K562 (cell line): Measurements from ENCODE around the gene ANKRD13D. TPM values are rescaled to one million over a fixed set of nuclear protein-coding genes. Genes with fewer than 3 reads are reported as not detected.
A peak's percentile ranks its signal among the peaks of the same experiment; 100 is the strongest.

Source experiments
- ATAC-seq: fragments of 200-7000 bp; cut with Tn5 transposase; 3 replicates; pipeline ENCODE4 v1.9.1; 2020; ENCODE audit warnings: moderate library complexity
- BruUV-seq: library from RNA; stranded (reverse); fragments of 400-500 nt; replicated peaks from 2 replicates; lab custom pipeline; 2021; lab: Mats Ljungman, UMichigan
- CTCF ChIA-PET: fragments of 300-600 bp; formaldehyde crosslinking; extraction: SDS; loops from one replicate; lab custom pipeline; 2021; ENCODE audit warnings: low intra/inter-chr PET ratio; lab: Yijun Ruan, JAX
- POLR2A ChIA-PET: fragments of 300-600, 350-650 bp; sonication (Branson Sonifier 250); formaldehyde crosslinking; extraction: SDS; loops from one replicate; lab custom pipeline; 2021; ENCODE audit warnings: antibody characterized with exemption, inconsistent platforms; lab: Yijun Ruan, JAX
- DNase-seq, 4 experiments: peaks; one replicate each; pipeline versions ENCODE4 v3.0.0 to v3.0.0-alpha.2; 2011 to 2018; ENCODE audit warnings: low spot score in 3 of 4, mixed read lengths in 3 of 4; ENCODE audit errors: extremely low read depth in 1 of 4
- FAIRE-seq: peaks from 2 replicates; lab custom pipeline; 2011; peaks lifted over from hg19 to GRCh38; lab: Jason Lieb, UNC
- H2AFZ ChIP-seq: 2 replicates; pipeline ENCODE4 v1.6.0; 2011; ENCODE audit warnings: low read depth, low read length, control low read depth, inconsistent platforms
- H3K27ac ChIP-seq: fragments of 200-600 bp; 3 replicates; pipeline ENCODE4 v1.8.0; 2011; ENCODE audit warnings: low read depth, mild to moderate bottlenecking, control low read depth, inconsistent platforms, low read length, moderate library complexity, mixed read lengths; ENCODE audit errors: extremely low read depth
- H3K27me3 ChIP-seq, 2 experiments: fragments of 300-600 bp in 1 of 2; 2 replicates in 1 of 2; 3 replicates in 1 of 2; pipeline versions ENCODE4 v1.6.0 to v1.8.0; 2011; ENCODE audit warnings: inconsistent platforms in 2 of 2, low read length in 2 of 2, mild to moderate bottlenecking in 1 of 2, mixed read lengths in 1 of 2, moderate library complexity in 1 of 2; ENCODE audit not compliant: control insufficient read depth in 2 of 2, insufficient read depth in 2 of 2
- H3K36me3 ChIP-seq: fragments of 300-600 bp; 3 replicates; pipeline ENCODE4 v1.8.0; 2011; ENCODE audit warnings: mild to moderate bottlenecking, low read length, inconsistent platforms; ENCODE audit not compliant: control insufficient read depth, insufficient read depth
- H3K4me1 ChIP-seq, 2 experiments: fragments of 200-600 bp in 1 of 2; replicated peaks in 1 of 2; 2 replicates in 1 of 2; 3 replicates in 1 of 2; pipeline versions ENCODE4 v1.5.1 to v1.8.0; 2011; ENCODE audit warnings: inconsistent platforms in 2 of 2, low read length in 2 of 2, mild to moderate bottlenecking in 1 of 2, mixed read lengths in 1 of 2, moderate library complexity in 1 of 2; ENCODE audit not compliant: control insufficient read depth in 2 of 2, insufficient read depth in 2 of 2
- H3K4me2 ChIP-seq: 2 replicates; pipeline ENCODE4 v1.6.1; 2011; ENCODE audit warnings: low read length, control low read depth, inconsistent platforms, mixed read lengths; ENCODE audit not compliant: insufficient read depth
- H3K4me3 ChIP-seq: fragments of 200-600 bp; sonication (generic), shearing (Covaris generic); 2 replicates; pipeline ENCODE4 v1.5.1; 2016; ENCODE audit warnings: control low read depth, inconsistent platforms
- H3K79me2 ChIP-seq: fragments of 200-600 bp; 3 replicates; pipeline ENCODE4 v1.8.0; 2011; ENCODE audit warnings: low read length, inconsistent platforms; ENCODE audit not compliant: control insufficient read depth, insufficient read depth
- H3K9ac ChIP-seq, 2 experiments: 2 replicates each; pipeline versions ENCODE4 v1.6.0 to v1.6.1; 2011; ENCODE audit warnings: low read depth in 2 of 2, low read length in 2 of 2, control low read depth in 1 of 2, inconsistent platforms in 1 of 2, mild to moderate bottlenecking in 1 of 2, mixed read lengths in 1 of 2; ENCODE audit not compliant: insufficient read depth in 1 of 2
- H3K9me1 ChIP-seq: one replicate; pipeline ENCODE4 v1.6.0; 2011; ENCODE audit warnings: inconsistent platforms, mild to moderate bottlenecking, low read length, moderate library complexity; ENCODE audit not compliant: control insufficient read depth, insufficient read depth
- H3K9me3 ChIP-seq: replicated peaks from 2 replicates; pipeline ENCODE4 v1.5.1; 2011; ENCODE audit warnings: low read depth, low read length, inconsistent platforms; ENCODE audit not compliant: control insufficient read depth, insufficient read depth
- H4K20me1 ChIP-seq: replicated peaks from 2 replicates; pipeline ENCODE4 v1.6.1; 2011; ENCODE audit warnings: low read length, inconsistent platforms, mixed read lengths; ENCODE audit not compliant: control insufficient read depth, insufficient read depth
- CHD1 ChIP-seq: fragments of 200-600 bp; sonication (generic); IDR thresholded peaks from one replicate; pipeline ENCODE4 v1.6.1; 2012; ENCODE audit warnings: mild to moderate bottlenecking, moderate library complexity, low read length, inconsistent platforms
- HMG20B ChIP-seq: fragments of 250-450 bp; sonication (Bioruptor Pico); IDR thresholded peaks from 2 replicates; pipeline ENCODE4 v1.5.0; 2021; ENCODE audit warnings: mild to moderate bottlenecking
- POLR2G ChIP-seq: fragments of 200-400 bp; formaldehyde crosslinking; IDR thresholded peaks from 2 replicates; pipeline ENCODE4 v1.6.1; 2017; ENCODE audit warnings: low read depth, mild to moderate bottlenecking, antibody characterized with exemption, low read length, moderate library complexity
- RBFOX2 ChIP-seq: fragments of 200-400 bp; formaldehyde crosslinking; IDR thresholded peaks from 2 replicates; pipeline ENCODE4 v1.6.1; 2017; ENCODE audit warnings: low read depth, mild to moderate bottlenecking, low read length, moderate library complexity
- SUPT5H ChIP-seq: fragments of 450-650 bp; IDR thresholded peaks from 2 replicates; pipeline ENCODE4 v1.6.1; 2016
- WGBS: fragments of 100-300 bp; shearing (Covaris generic); methylation state at CpG from one replicate; pipeline ENCODE4 v1.1.6; 2016; ENCODE audit warnings: low coverage, mixed read lengths; ENCODE audit not compliant: insufficient coverage; ENCODE audit errors: missing lambda C conversion rate; 5-methylcytosine and 5-hydroxymethylcytosine counted together
- in situ Hi-C: fragments of 300-500 bp; cut with MboI; formaldehyde crosslinking; loops from 4 replicates; pipeline ENCODE4 v1.15.0; 2018; ENCODE audit warnings: inconsistent platforms, mixed read lengths
- intact Hi-C: fragments of 100-400 bp; cut with micrococcal nuclease; formaldehyde crosslinking; loops from 2 replicates; pipeline ENCODE4 v1.14.2; 2022
- polyA plus RNA-seq, 8 experiments: library from polyadenylated mRNA; depleted of rRNA in 4 of 8; stranded (reverse) in 5 of 8; unstranded in 3 of 8; fragments of >200 nt; fragmentation: Nextera tagmentation in 2 of 8; fragmentation: Illumina TruSeq in 1 of 8; extraction: Ambion mirVana in 2 of 8; extraction: Trizol in 1 of 8; gene quantifications; 2 replicates each; pipeline versions ENCODE4 v1.2.1 to v1.2.3, GENCODE V29; 2011 to 2014; ENCODE audit warnings: inconsistent platforms in 1 of 8, missing spikeins in 1 of 8
- total RNA-seq, 7 experiments: library from RNA; depleted of rRNA in 6 of 7; stranded (reverse); fragments of >200 nt in 6 of 7; fragmentation: Illumina TruSeq in 2 of 7; extraction: Trizol in 2 of 7; gene quantifications; 2 replicates each; pipeline versions ENCODE4 v1.2.1 to v1.2.3, GENCODE V29; 2011 to 2021; ENCODE audit warnings: low replicate concordance in 1 of 7

The ANKRD13D gene
- total and polyA plus RNA-seq, 9 of the 15 experiments (the other 6 are each of a cell fraction or from before 2014, with no cell fraction given), result 0.94 to 40.9 (median 22.4) TPM

- POLR2A ChIA-PET, result interaction anchor here (0.6 to 6.8 kb wide), 3 partner anchors 16 to 597 kb away, joined by 3 to 58 read pairs (median 4); no protein-coding TSS in a partner anchor
- H3K4me3 ChIP-seq, result no peak overlapping the region
- H3K9me1 ChIP-seq, result no peaks in the 10 kb centered on the region
- intact Hi-C loops, result no loop called here
- no peak overlapping the region for H2AFZ ChIP-seq
- DNase-seq, result no peak
- peaks cover 15% of the 10 kb centered on the region; the same call in 1 of the 2 replicates for H4K20me1 ChIP-seq
- no peaks in the 10 kb centered on the region; the same call in 2 of the 3 replicates for H3K79me2 ChIP-seq
- TF ChIP-seq HMG20B (CRISPR knock-in tag), result no peak
- 0 out of 2 replicates have a peak, but pooled peaks have one; percentile 31 for TF ChIP-seq RBFOX2
- peak; percentile 42; the same call in 1 of the 2 replicates for TF ChIP-seq POLR2G
- no peak for TF ChIP-seq CHD1
- TF ChIP-seq SUPT5H, result peak; percentile 11; the same call in 1 of the 2 replicates
- TF ChIP-seq, all 486 proteins: peak for 3
- Histone ChIP-seq H3K27ac (no peak overlapping the region), H3K36me3 (peaks cover 64% of the 10 kb centered on the region), H3K4me2 (no peak overlapping the region), H3K4me1 (peaks cover 4 to 11% of the 10 kb centered on the region in 2 experiments; a peak in 2 of 5 replicates), H3K9ac (peak overlapping the region in 1 of 2 experiments; percentile 67; a peak in 2 of 4 replicates), H3K9me3 (no peaks in the 10 kb centered on the region), H3K27me3 (no peaks in the 10 kb centered on the region)
- no TSS peak for BruUV-seq
- FAIRE-seq (no peak), ATAC-seq (peak; percentile 4; the same call in 1 of the 3 replicates)
- in situ Hi-C loops, result no loop called here
- WGBS, result 81% methylated on average over 5 of the region's 8 CpGs
- CTCF ChIA-PET, result no interaction called here
Measured at GRCh38 chr11:67255864-67256263, 33.2 kb upstream of the ANKRD13D start.
